GM23338 (cell line): ENCODE results near the gene APOBEC3B.

Source experiments
- CREB1 ChIP-seq: fragments of 250-450 bp; sonication (Bioruptor Pico); IDR thresholded peaks from 2 replicates; pipeline ENCODE4 v1.5.0; 2020; ENCODE audit warnings: low read depth, mild to moderate bottlenecking, moderate library complexity
- CTCF ChIP-seq, 2 experiments: fragments of 200-600 bp in 1 of 2; sonication (generic) in 1 of 2; conservative IDR thresholded peaks; 2 replicates each; pipeline versions ENCODE4 v1.5.1 to v1.6.1; 2016 to 2017; ENCODE audit warnings: antibody characterized with exemption in 2 of 2, low read depth in 2 of 2, mild to moderate bottlenecking in 2 of 2, moderate library complexity in 1 of 2
- ETS1 ChIP-seq: IDR thresholded peaks from 2 replicates; pipeline ENCODE4 v1.6.1; 2016; ENCODE audit warnings: antibody characterized with exemption
- EZH2 ChIP-seq: fragments of 200-600 bp; sonication (generic); IDR thresholded peaks from one replicate; pipeline ENCODE4 v1.8.0; 2017; ENCODE audit warnings: antibody characterized with exemption, mild to moderate bottlenecking, low read depth; ENCODE audit not compliant: unreplicated experiment
- EZH2phosphoT487 ChIP-seq: fragments of 200-600 bp; sonication (generic); IDR thresholded peaks from one replicate; pipeline ENCODE4 v1.8.1; 2018; ENCODE audit warnings: antibody characterized with exemption; ENCODE audit not compliant: unreplicated experiment
- JUNB ChIP-seq: IDR thresholded peaks from one replicate; pipeline ENCODE4 v1.6.1; 2016; ENCODE audit warnings: antibody characterized with exemption; ENCODE audit not compliant: unreplicated experiment
- POLR2AphosphoS5 ChIP-seq: IDR thresholded peaks from 2 replicates; pipeline ENCODE4 v1.6.1; 2016; ENCODE audit warnings: antibody characterized with exemption, low read depth
- REST ChIP-seq: IDR thresholded peaks from one replicate; pipeline ENCODE4 v1.6.1; 2018; ENCODE audit warnings: antibody characterized with exemption; ENCODE audit not compliant: unreplicated experiment
- STAT1 ChIP-seq: IDR thresholded peaks from one replicate; pipeline ENCODE4 v1.6.1; 2016; ENCODE audit warnings: antibody characterized with exemption; ENCODE audit not compliant: unreplicated experiment
- ZNF114 ChIP-seq: fragments of 250-450 bp; sonication (Bioruptor Pico); IDR thresholded peaks from 2 replicates; pipeline ENCODE4 v1.5.0; 2020; ENCODE audit warnings: mild to moderate bottlenecking, moderate library complexity
- ZNF331 ChIP-seq: fragments of 250-450 bp; sonication (Bioruptor Pico); IDR thresholded peaks from 2 replicates; pipeline ENCODE4 v1.5.0; 2020; ENCODE audit warnings: low read depth, mild to moderate bottlenecking, moderate library complexity
- TF ChIP-seq, protein P1 (sequence below): fragments of 250-450 bp; sonication (Bioruptor Pico); IDR thresholded peaks from 2 replicates; pipeline ENCODE4 v1.5.0; 2020; ENCODE audit warnings: mild to moderate bottlenecking, moderate library complexity

- TF ChIP-seq CTCF (conservative IDR thresholded peaks at IDR 0.05; ENCODE audit: low read depth in 2 of 2) (no peak), EZH2 (no peak), EZH2phosphoT487 (no peak), REST (no peak), POLR2AphosphoS5 (no peak), ETS1 (no peak), CREB1 (CRISPR knock-in tag) (no peak), STAT1 (no peak), ZNF331 (CRISPR knock-in tag) (no peak), JUNB (no peak), ZNF114 (CRISPR knock-in tag) (no peak)
- TF ChIP-seq, protein P1, sequence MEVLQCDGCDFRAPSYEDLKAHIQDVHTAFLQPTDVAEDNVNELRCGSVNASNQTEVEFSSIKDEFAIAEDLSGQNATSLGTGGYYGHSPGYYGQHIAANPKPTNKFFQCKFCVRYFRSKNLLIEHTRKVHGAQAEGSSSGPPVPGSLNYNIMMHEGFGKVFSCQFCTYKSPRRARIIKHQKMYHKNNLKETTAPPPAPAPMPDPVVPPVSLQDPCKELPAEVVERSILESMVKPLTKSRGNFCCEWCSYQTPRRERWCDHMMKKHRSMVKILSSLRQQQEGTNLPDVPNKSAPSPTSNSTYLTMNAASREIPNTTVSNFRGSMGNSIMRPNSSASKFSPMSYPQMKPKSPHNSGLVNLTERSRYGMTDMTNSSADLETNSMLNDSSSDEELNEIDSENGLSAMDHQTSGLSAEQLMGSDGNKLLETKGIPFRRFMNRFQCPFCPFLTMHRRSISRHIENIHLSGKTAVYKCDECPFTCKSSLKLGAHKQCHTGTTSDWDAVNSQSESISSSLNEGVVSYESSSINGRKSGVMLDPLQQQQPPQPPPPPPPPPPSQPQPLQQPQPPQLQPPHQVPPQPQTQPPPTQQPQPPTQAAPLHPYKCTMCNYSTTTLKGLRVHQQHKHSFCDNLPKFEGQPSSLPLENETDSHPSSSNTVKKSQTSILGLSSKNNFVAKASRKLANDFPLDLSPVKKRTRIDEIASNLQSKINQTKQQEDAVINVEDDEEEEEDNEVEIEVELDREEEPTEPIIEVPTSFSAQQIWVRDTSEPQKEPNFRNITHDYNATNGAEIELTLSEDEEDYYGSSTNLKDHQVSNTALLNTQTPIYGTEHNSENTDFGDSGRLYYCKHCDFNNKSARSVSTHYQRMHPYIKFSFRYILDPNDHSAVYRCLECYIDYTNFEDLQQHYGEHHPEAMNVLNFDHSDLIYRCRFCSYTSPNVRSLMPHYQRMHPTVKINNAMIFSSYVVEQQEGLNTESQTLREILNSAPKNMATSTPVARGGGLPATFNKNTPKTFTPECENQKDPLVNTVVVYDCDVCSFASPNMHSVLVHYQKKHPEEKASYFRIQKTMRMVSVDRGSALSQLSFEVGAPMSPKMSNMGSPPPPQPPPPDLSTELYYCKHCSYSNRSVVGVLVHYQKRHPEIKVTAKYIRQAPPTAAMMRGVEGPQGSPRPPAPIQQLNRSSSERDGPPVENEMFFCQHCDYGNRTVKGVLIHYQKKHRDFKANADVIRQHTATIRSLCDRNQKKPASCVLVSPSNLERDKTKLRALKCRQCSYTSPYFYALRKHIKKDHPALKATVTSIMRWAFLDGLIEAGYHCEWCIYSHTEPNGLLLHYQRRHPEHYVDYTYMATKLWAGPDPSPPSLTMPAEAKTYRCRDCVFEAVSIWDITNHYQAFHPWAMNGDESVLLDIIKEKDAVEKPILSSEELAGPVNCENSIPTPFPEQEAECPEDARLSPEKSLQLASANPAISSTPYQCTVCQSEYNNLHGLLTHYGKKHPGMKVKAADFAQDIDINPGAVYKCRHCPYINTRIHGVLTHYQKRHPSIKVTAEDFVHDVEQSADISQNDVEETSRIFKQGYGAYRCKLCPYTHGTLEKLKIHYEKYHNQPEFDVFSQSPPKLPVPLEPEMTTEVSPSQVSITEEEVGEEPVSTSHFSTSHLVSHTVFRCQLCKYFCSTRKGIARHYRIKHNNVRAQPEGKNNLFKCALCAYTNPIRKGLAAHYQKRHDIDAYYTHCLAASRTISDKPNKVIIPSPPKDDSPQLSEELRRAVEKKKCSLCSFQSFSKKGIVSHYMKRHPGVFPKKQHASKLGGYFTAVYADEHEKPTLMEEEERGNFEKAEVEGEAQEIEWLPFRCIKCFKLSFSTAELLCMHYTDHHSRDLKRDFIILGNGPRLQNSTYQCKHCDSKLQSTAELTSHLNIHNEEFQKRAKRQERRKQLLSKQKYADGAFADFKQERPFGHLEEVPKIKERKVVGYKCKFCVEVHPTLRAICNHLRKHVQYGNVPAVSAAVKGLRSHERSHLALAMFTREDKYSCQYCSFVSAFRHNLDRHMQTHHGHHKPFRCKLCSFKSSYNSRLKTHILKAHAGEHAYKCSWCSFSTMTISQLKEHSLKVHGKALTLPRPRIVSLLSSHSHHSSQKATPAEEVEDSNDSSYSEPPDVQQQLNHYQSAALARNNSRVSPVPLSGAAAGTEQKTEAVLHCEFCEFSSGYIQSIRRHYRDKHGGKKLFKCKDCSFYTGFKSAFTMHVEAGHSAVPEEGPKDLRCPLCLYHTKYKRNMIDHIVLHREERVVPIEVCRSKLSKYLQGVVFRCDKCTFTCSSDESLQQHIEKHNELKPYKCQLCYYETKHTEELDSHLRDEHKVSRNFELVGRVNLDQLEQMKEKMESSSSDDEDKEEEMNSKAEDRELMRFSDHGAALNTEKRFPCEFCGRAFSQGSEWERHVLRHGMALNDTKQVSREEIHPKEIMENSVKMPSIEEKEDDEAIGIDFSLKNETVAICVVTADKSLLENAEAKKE (CRISPR knock-in tag) = no peak
Observed at GRCh38 chr22:38974170-38974825, 7.8 kb upstream of the APOBEC3B start.
